Coronary artery (tissue), 2 donors: ENCODE measurements around the gene OCSTAMP.

ENCODE experiments used
- DNase-seq: peaks from one replicate; pipeline ENCODE4 v3.0.0-alpha.2; 2017; ENCODE audit warnings: low spot score
- H3K27ac ChIP-seq, 2 donors: fragments of 200-600 bp; sonication (generic); one replicate each; pipeline ENCODE4 v1.5.1; 2016 to 2019
- H3K4me3 ChIP-seq: fragments of 200-600 bp; sonication (generic); 2 replicates; pipeline ENCODE4 v1.5.1; 2016; ENCODE audit warnings: mild to moderate bottlenecking, moderate library complexity
- CTCF ChIP-seq: fragments of 200-600 bp; sonication (generic); IDR thresholded peaks from one replicate; pipeline ENCODE4 v1.5.1; 2019; ENCODE audit warnings: antibody characterized with exemption

Gene OCSTAMP

GRCh38 chr20:46573788-46574584 lies 23.5 kb upstream of the OCSTAMP start:
- Histone ChIP-seq H3K4me3 (no peak overlapping the region), H3K27ac (no peak overlapping the region)
- TF ChIP-seq CTCF: no peak
- no peak for DNase-seq

GRCh38 chr20:46573234-46573633 lies 22.8 kb upstream of the OCSTAMP start:
- no peak for DNase-seq
- Histone ChIP-seq H3K4me3 (no peak overlapping the region), H3K27ac (no peak overlapping the region)
- TF ChIP-seq CTCF: no peak

GRCh38 chr20:46572790-46573189 lies 22.3 kb upstream of the OCSTAMP start:
- Histone ChIP-seq H3K4me3 (no peak overlapping the region), H3K27ac (no peak overlapping the region)
- no peak for TF ChIP-seq CTCF
- no peak for DNase-seq

- H3K27ac ChIP-seq: no peak overlapping the region
- H3K4me3 ChIP-seq: no peak overlapping the region
- no peak for TF ChIP-seq CTCF
- DNase-seq: no peak
Measured at GRCh38 chr20:46572153-46572552, 21.7 kb upstream of the OCSTAMP start.

GRCh38 chr20:46571418-46571817 lies 21.0 kb upstream of the OCSTAMP start:
- DNase-seq: no peak
- H3K27ac ChIP-seq: no peak overlapping the region
- no peak overlapping the region for H3K4me3 ChIP-seq
- no peak for TF ChIP-seq CTCF

- H3K4me3 ChIP-seq: no peak overlapping the region
- TF ChIP-seq CTCF: no peak
- no peak for DNase-seq
- no peak overlapping the region for H3K27ac ChIP-seq
Measured at GRCh38 chr20:46570956-46571355, 20.5 kb upstream of the OCSTAMP start.

- TF ChIP-seq CTCF: no peak
- no peak for DNase-seq
- Histone ChIP-seq H3K27ac (no peak overlapping the region), H3K4me3 (no peak overlapping the region)
Measured at GRCh38 chr20:46569961-46570360, 19.5 kb upstream of the OCSTAMP start.
